ENCODE data around the gene MMP7.
A peak's percentile ranks its signal among the peaks of the same experiment; 100 is the strongest.

Gene MMP7

GRCh38 chr11:102572554-102573220, 42.1 kb upstream of the MMP7 start (continued):
- TF ChIP-seq ZNF785 (tag by site-specific recombination; IDR thresholded peaks at IDR 0.05) (no peak), SCRT2 (tag by site-specific recombination; IDR thresholded peaks at IDR 0.05) (no peak), ZNF221 (tag by site-specific recombination; IDR thresholded peaks at IDR 0.05; ENCODE audit: borderline replicate concordance) (no peak), ZNF10 (tag by site-specific recombination; IDR thresholded peaks at IDR 0.05) (no peak)

GRCh38 chr11:102568851-102569250, 38.3 kb upstream of the MMP7 start:
- CTCF ChIA-PET, result no interaction called here
- Histone ChIP-seq H3K4me3 (ENCODE audit: low read depth, low read length) (no peak overlapping the region), H3K27ac (ENCODE audit: extremely low read depth, low read depth, low read length) (no peak overlapping the region), H3K4me1 (ENCODE audit: control insufficient read depth, insufficient read depth, low read length) (no peaks in the 10 kb centered on the region), H3K9me3 (ENCODE audit: control insufficient read depth, insufficient read depth, low read depth, low read length) (no peaks in the 10 kb centered on the region), H3K36me3 (ENCODE audit: control insufficient read depth in 2 of 2, insufficient read depth in 1 of 2, low read length in 2 of 2) (no peaks in the 10 kb centered on the region)
- POLR2A ChIA-PET, result no interaction called here
- TF ChIP-seq BCL6B (tag by site-specific recombination; IDR thresholded peaks at IDR 0.05) (no peak), ZNF585B (tag by site-specific recombination; IDR thresholded peaks at IDR 0.05) (peak; percentile 89)

GRCh38 chr11:102566112-102566511, 35.6 kb upstream of the MMP7 start:
- ChIA-PET POLR2A (no interaction called here), CTCF (no interaction called here)
- no peak overlapping the region for H3K27ac ChIP-seq (ENCODE audit: extremely low read depth, low read depth, low read length)
- no peaks in the 10 kb centered on the region for H3K4me1 ChIP-seq (ENCODE audit: control insufficient read depth, insufficient read depth, low read length)
- H3K36me3 ChIP-seq (ENCODE audit: control insufficient read depth in 2 of 2, insufficient read depth in 1 of 2, low read length in 2 of 2), result no peaks in the 10 kb centered on the region
- H3K9me3 ChIP-seq (ENCODE audit: control insufficient read depth, insufficient read depth, low read depth, low read length), result no peaks in the 10 kb centered on the region
- no peak for TF ChIP-seq ZNF548 (tag by site-specific recombination; IDR thresholded peaks at IDR 0.05)
- TF ChIP-seq PRDM10 (tag by site-specific recombination; IDR thresholded peaks at IDR 0.05), result no peak
- TF ChIP-seq ZNF398 (tag by site-specific recombination; IDR thresholded peaks at IDR 0.05), result no peak
- no peak for TF ChIP-seq ZNF146 (tag by site-specific recombination; IDR thresholded peaks at IDR 0.05)
- no peak for TF ChIP-seq ZNF830 (tag by site-specific recombination; IDR thresholded peaks at IDR 0.05; ENCODE audit: low read depth)
- TF ChIP-seq KLF1 (tag by site-specific recombination; IDR thresholded peaks at IDR 0.05), result no peak
- TF ChIP-seq ZNF292 (tag by site-specific recombination; IDR thresholded peaks at IDR 0.05; ENCODE audit: borderline replicate concordance, low read depth), result no peak
- no peak for TF ChIP-seq REST (tag by site-specific recombination; IDR thresholded peaks at IDR 0.05)
- no peak for TF ChIP-seq ZNF658 (tag by site-specific recombination; IDR thresholded peaks at IDR 0.05)
- TF ChIP-seq IKZF3 (tag by site-specific recombination; IDR thresholded peaks at IDR 0.05), result no peak
- no peak for TF ChIP-seq ZNF791 (tag by site-specific recombination; IDR thresholded peaks at IDR 0.05)
- TF ChIP-seq ZNF184 (tag by site-specific recombination; IDR thresholded peaks at IDR 0.05), result no peak
- H3K4me3 ChIP-seq (ENCODE audit: low read depth, low read length), result no peak overlapping the region
